ENCODE results near the gene TMPRSS11A. TPM values are rescaled to one million over a fixed set of nuclear protein-coding genes. Genes with fewer than 3 reads are reported as not detected.

The TMPRSS11A gene
- polyA plus RNA-seq, 1 experiment: not detected

GRCh38 chr4:67926485-67926884 is 36.8 kb downstream of the TMPRSS11A start:
- ChIA-PET CTCF (interaction anchor here (3.4 kb wide), 1 partner anchor 16 kb away, joined by 13 read pairs; no protein-coding TSS in a partner anchor), POLR2A (no interaction called here)

GRCh38 chr4:67922697-67923096 is 40.6 kb downstream of the TMPRSS11A start:
- Histone ChIP-seq H3K27ac (ENCODE audit: low read depth, low read length) (no peak overlapping the region), H3K4me3 (ENCODE audit: low read depth, low read length) (no peak overlapping the region), H3K27me3 (ENCODE audit: control insufficient read depth, insufficient read depth, low read length) (no peaks in the 10 kb centered on the region), H3K9me3 (ENCODE audit: control insufficient read depth, insufficient read depth, low read length) (peaks cover 3% of the 10 kb centered on the region; the same call in 1 of the 2 replicates)
- TF ChIP-seq CTCF (IDR thresholded peaks at IDR 0.05; ENCODE audit: low read depth, low read length): no peak
- CTCF ChIA-PET: interaction anchor here (0.6 kb wide), 1 partner anchor 207 kb away, joined by 4 read pairs; the partner anchor contains the start of gene TMPRSS11F
- DNase-seq (ENCODE audit: low read depth, low spot score): no peak
- POLR2A ChIA-PET: no interaction called here

More at GRCh38 chr4:67926485-67926884, 36.8 kb downstream of the TMPRSS11A start:
- Histone ChIP-seq H3K4me3 (ENCODE audit: low read depth, low read length) (no peak overlapping the region), H3K27me3 (ENCODE audit: control insufficient read depth, insufficient read depth, low read length) (no peaks in the 10 kb centered on the region), H3K9me3 (ENCODE audit: control insufficient read depth, insufficient read depth, low read length) (peaks cover 3% of the 10 kb centered on the region; the same call in 1 of the 2 replicates), H3K27ac (ENCODE audit: low read depth, low read length) (no peak overlapping the region)
- no peak for TF ChIP-seq CTCF (IDR thresholded peaks at IDR 0.05; ENCODE audit: low read depth, low read length)
- no peak for DNase-seq (ENCODE audit: low read depth, low spot score)

GRCh38 chr4:67918428-67918827 is 44.9 kb downstream of the TMPRSS11A start:
- no peak for DNase-seq (ENCODE audit: low read depth, low spot score)
- peak; percentile 37 for TF ChIP-seq CTCF (IDR thresholded peaks at IDR 0.05; ENCODE audit: low read depth, low read length)
- ChIA-PET CTCF (interaction anchor here (0.9 to 1.5 kb wide), 3 partner anchors 9 to 258 kb away, joined by 3 to 5 read pairs (median 3); no protein-coding TSS in a partner anchor), POLR2A (no interaction called here)
- Histone ChIP-seq H3K27me3 (ENCODE audit: control insufficient read depth, insufficient read depth, low read length) (no peaks in the 10 kb centered on the region), H3K4me3 (ENCODE audit: low read depth, low read length) (no peak overlapping the region), H3K27ac (ENCODE audit: low read depth, low read length) (no peak overlapping the region), H3K9me3 (ENCODE audit: control insufficient read depth, insufficient read depth, low read length) (no peaks in the 10 kb centered on the region)

GRCh38 chr4:67915400-67915966 is 47.8 kb downstream of the TMPRSS11A start:
- DNase-seq (ENCODE audit: low read depth, low spot score): no peak
- no peaks in the 10 kb centered on the region for H3K9me3 ChIP-seq (ENCODE audit: control insufficient read depth, insufficient read depth, low read length)
- POLR2A ChIA-PET: no interaction called here
- no peaks in the 10 kb centered on the region for H3K27me3 ChIP-seq (ENCODE audit: control insufficient read depth, insufficient read depth, low read length)
- TF ChIP-seq CTCF (IDR thresholded peaks at IDR 0.05; ENCODE audit: low read depth, low read length): no peak
- H3K27ac ChIP-seq (ENCODE audit: low read depth, low read length): no peak overlapping the region
- H3K4me3 ChIP-seq (ENCODE audit: low read depth, low read length): no peak overlapping the region
- CTCF ChIA-PET: no interaction called here

GRCh38 chr4:67912080-67912479 is 51.2 kb downstream of the TMPRSS11A start:
- Histone ChIP-seq H3K4me3 (ENCODE audit: low read depth, low read length) (no peak overlapping the region), H3K9me3 (ENCODE audit: control insufficient read depth, insufficient read depth, low read length) (no peaks in the 10 kb centered on the region), H3K27me3 (ENCODE audit: control insufficient read depth, insufficient read depth, low read length) (no peaks in the 10 kb centered on the region), H3K27ac (ENCODE audit: low read depth, low read length) (no peak overlapping the region)
- DNase-seq (ENCODE audit: low read depth, low spot score): no peak
- POLR2A ChIA-PET: no interaction called here
- CTCF ChIA-PET: interaction anchor here (1.3 to 4.9 kb wide), 10 partner anchors 9 to 264 kb away, joined by 3 to 67 read pairs (median 6); partner anchors contain the start of gene TMPRSS11D
- no peak for TF ChIP-seq CTCF (IDR thresholded peaks at IDR 0.05; ENCODE audit: low read depth, low read length)

Data from AG04450 (cell line).